Measurements from ENCODE around the gene MICAL2.

Gene MICAL2

GRCh38 chr11:12117200-12117599 lies 6.8 kb downstream of the MICAL2 start:
- no peak for DNase-seq (ENCODE audit: low spot score)

GRCh38 chr11:12117611-12118010 lies 7.2 kb downstream of the MICAL2 start:
- DNase-seq (ENCODE audit: low spot score) = no peak

- no peak for DNase-seq (ENCODE audit: low spot score)
Observed at GRCh38 chr11:12118949-12119348, 8.6 kb downstream of the MICAL2 start.

- DNase-seq (ENCODE audit: low spot score) = no peak
Observed at GRCh38 chr11:12119502-12119901, 9.1 kb downstream of the MICAL2 start.

- DNase-seq (ENCODE audit: low spot score) = no peak
Observed at GRCh38 chr11:12120031-12121008, 9.9 kb downstream of the MICAL2 start.

- no peak for DNase-seq (ENCODE audit: low spot score)
Observed at GRCh38 chr11:12121011-12121410, 10.6 kb downstream of the MICAL2 start.

- DNase-seq (ENCODE audit: low spot score) = no peak
Observed at GRCh38 chr11:12121517-12121916, 11.1 kb downstream of the MICAL2 start.

GRCh38 chr11:12122083-12122482 lies 11.7 kb downstream of the MICAL2 start:
- no peak for DNase-seq (ENCODE audit: low spot score)

GRCh38 chr11:12123273-12123672 lies 12.9 kb downstream of the MICAL2 start:
- peak; percentile 73 for DNase-seq (ENCODE audit: low spot score)

GRCh38 chr11:12123799-12124198 lies 13.4 kb downstream of the MICAL2 start:
- no peak for DNase-seq (ENCODE audit: low spot score)

- DNase-seq (ENCODE audit: low spot score) = no peak
Observed at GRCh38 chr11:12124306-12124705, 13.9 kb downstream of the MICAL2 start.

GRCh38 chr11:12125609-12126149 lies 15.3 kb downstream of the MICAL2 start:
- DNase-seq (ENCODE audit: low spot score) = no peak

GRCh38 chr11:12126344-12127019 lies 16.1 kb downstream of the MICAL2 start:
- peak; percentile 84 for DNase-seq (ENCODE audit: low spot score)

- DNase-seq (ENCODE audit: low spot score) = no peak
Observed at GRCh38 chr11:12127206-12127898, 17.0 kb downstream of the MICAL2 start.

GRCh38 chr11:12128301-12128751 lies 17.9 kb downstream of the MICAL2 start:
- DNase-seq (ENCODE audit: low spot score) = no peak

GRCh38 chr11:12129227-12129626 lies 18.8 kb downstream of the MICAL2 start:
- no peak for DNase-seq (ENCODE audit: low spot score)

- no peak for DNase-seq (ENCODE audit: low spot score)
Observed at GRCh38 chr11:12130180-12130980, 20.0 kb downstream of the MICAL2 start.

- no peak for DNase-seq (ENCODE audit: low spot score)
Observed at GRCh38 chr11:12131943-12132789, 21.8 kb downstream of the MICAL2 start.

- no peak for DNase-seq (ENCODE audit: low spot score)
Observed at GRCh38 chr11:12132790-12133145, 22.4 kb downstream of the MICAL2 start.

- DNase-seq (ENCODE audit: low spot score) = no peak
Observed at GRCh38 chr11:12133547-12134235, 23.3 kb downstream of the MICAL2 start.
